ENCODE data around the gene RGL1.

RGL1 gene

DNA sequence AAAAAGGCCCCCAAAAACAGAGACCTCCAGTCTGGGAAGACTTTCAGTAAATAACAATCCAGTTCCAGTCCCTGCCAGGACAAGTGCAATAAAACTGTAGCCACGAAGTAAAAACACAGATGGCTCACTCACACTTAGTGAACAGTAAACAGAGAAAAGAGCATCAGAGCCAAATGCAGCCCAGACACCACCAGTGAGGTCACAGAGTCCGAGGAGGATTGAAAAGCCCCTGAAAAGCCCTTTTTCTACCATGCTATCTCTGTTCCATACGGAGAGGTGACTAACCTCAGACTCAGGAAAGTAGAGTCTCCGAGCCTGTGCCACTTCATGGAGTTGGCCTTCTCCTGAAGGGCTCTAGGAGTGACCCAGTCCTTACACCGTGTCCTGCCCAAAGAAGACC is 148.1 kb downstream of the RGL1 start:
- DNase-seq (ENCODE audit: low read depth) = no peak
- no peak overlapping the region for H3K4me3 ChIP-seq (ENCODE audit: low read depth, low read length)
- no peak for TF ChIP-seq CTCF (IDR thresholded peaks at IDR 0.05; ENCODE audit: insufficient read depth, low read depth, low read length, missing control alignments)

- no peak for DNase-seq (ENCODE audit: low read depth)
- TF ChIP-seq CTCF (IDR thresholded peaks at IDR 0.05; ENCODE audit: insufficient read depth, low read depth, low read length, missing control alignments) = no peak
- no peak overlapping the region for H3K4me3 ChIP-seq (ENCODE audit: low read depth, low read length)
These were observed 149.6 kb downstream of the RGL1 start for GRCh38 chr1:183954496-183954895.

- H3K4me3 ChIP-seq (ENCODE audit: low read depth, low read length) = no peak overlapping the region
These were observed 151.8 kb downstream of the RGL1 start for GRCh38 chr1:183956559-183957188.

DNA sequence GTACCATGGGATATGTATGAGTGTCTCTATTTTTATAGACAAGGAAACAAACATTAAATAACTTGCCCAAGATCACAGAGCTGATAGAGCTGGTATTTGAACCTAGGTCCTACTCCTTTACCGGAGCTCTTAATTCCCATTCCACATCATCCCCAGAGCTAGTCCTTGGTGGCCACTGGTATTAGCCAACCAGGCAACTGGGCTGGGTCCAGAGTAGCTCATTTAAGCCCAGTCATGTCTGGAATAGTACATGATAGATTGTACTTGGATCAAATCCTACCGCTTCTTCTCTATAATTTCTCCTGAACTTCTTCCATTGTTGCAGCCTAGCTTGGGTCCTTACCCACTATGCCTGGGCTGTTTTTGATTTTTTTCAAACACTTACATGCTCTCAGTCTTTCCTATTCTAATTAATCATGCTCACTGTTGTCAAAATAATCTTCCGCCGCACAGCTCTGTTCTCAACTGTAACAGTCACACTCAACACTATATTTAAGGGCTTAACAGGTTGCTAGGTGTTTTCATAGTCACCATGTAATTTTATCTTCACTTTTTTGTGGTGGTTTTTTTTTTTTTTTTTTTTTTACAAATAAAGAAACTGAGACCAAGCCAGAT is 152.4 kb downstream of the RGL1 start:
- no peak for DNase-seq (ENCODE audit: low read depth)
- no peak for TF ChIP-seq CTCF (IDR thresholded peaks at IDR 0.05; ENCODE audit: insufficient read depth, low read depth, low read length, missing control alignments)
- no peak overlapping the region for H3K4me3 ChIP-seq (ENCODE audit: low read depth, low read length)

More at GRCh38 chr1:183956559-183957188, 151.8 kb downstream of the RGL1 start:
- TF ChIP-seq CTCF (IDR thresholded peaks at IDR 0.05; ENCODE audit: insufficient read depth, low read depth, low read length, missing control alignments) = peak; percentile 15
- DNase-seq (ENCODE audit: low read depth) = peak; percentile 95

DNA sequence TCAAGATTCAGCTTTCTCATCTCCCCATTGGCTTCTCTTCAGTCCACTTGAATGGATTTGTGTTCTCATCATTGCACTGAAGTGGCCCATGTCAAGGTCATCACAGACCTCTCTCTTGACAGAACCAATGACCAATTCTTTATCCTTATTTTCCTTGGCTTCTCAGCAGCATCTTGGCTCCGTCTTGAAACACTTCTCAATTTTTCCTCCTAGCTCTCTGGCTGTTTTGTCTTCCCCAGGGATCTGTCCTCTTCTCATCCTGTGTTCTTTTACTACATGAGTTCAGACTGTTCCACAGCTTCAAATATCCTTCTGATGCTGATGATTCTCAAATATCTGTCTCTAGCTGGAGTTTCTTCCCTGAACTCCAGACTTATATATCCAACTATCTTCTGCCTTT is 154.0 kb downstream of the RGL1 start:
- no peak overlapping the region for H3K4me3 ChIP-seq (ENCODE audit: low read depth, low read length)
- no peak for TF ChIP-seq CTCF (IDR thresholded peaks at IDR 0.05; ENCODE audit: insufficient read depth, low read depth, low read length, missing control alignments)
- no peak for DNase-seq (ENCODE audit: low read depth)

GRCh38 chr1:183961132-183961531 is 156.2 kb downstream of the RGL1 start:
- no peak for DNase-seq (ENCODE audit: low read depth)
- TF ChIP-seq CTCF (IDR thresholded peaks at IDR 0.05; ENCODE audit: insufficient read depth, low read depth, low read length, missing control alignments) = no peak
- H3K4me3 ChIP-seq (ENCODE audit: low read depth, low read length) = no peak overlapping the region

DNA sequence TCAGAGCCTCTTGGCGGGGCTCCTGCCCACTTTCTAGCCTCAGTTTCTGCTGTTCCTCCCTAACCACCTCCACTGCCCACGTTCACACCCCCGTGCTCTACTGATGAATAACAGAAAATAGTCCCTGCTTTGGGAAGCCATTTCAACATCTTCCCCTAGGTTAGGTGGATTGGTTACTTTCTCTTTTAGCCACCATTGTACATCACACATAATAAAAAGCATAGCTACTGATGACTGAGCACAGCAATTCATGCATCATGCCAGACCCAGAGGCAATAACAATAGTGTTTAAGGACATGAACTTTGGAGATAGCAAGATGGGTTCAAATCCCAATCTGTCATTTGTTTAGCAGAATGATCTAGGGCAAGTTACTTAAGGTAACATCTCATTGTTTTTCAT is 158.0 kb downstream of the RGL1 start:
- H3K4me3 ChIP-seq (ENCODE audit: low read depth, low read length) = no peak overlapping the region
- no peak for TF ChIP-seq CTCF (IDR thresholded peaks at IDR 0.05; ENCODE audit: insufficient read depth, low read depth, low read length, missing control alignments)
- no peak for DNase-seq (ENCODE audit: low read depth)
